ENCODE results near the gene PACS2. TPM values are rescaled to one million over a fixed set of nuclear protein-coding genes. Genes with fewer than 3 reads are reported as not detected.

Gene PACS2
- total and polyA plus RNA-seq, 2 of the 4 experiments (the other 2 are of a cell fraction): 15.6 to 32.2 TPM

GRCh38 chr14:105378873-105379685 is 64.5 kb downstream of the PACS2 start:
- no TSS peak for BruUV-seq (replicated peaks)
- ATAC-seq (ENCODE audit: low read depth) (no peak), DNase-seq (no peak)
- Histone ChIP-seq H3K56ac (ENCODE audit: extremely low read depth, insufficient read depth, low read length) (no peak overlapping the region), H3K14ac (replicated peaks; ENCODE audit: low read depth, low read length) (no peak overlapping the region), H3K27me3 (ENCODE audit: control insufficient read depth, insufficient read depth, low read length) (no peaks in the 10 kb centered on the region), H4K5ac (ENCODE audit: low read depth, low read length) (no peak overlapping the region), H3K23ac (ENCODE audit: low read depth, low read length) (no peak overlapping the region), H2BK5ac (ENCODE audit: low read depth, low read length, poor library complexity, severe bottlenecking) (no peak overlapping the region), H4K91ac (ENCODE audit: insufficient read depth, low read depth, low read length) (no peak overlapping the region), H2AK5ac (ENCODE audit: low read depth, low read length) (no peak overlapping the region), H2AK9ac (replicated peaks; ENCODE audit: low read depth, low read length, poor library complexity) (no peak overlapping the region), H2AFZ (replicated peaks; ENCODE audit: low read length, poor library complexity) (no peak overlapping the region), H4K8ac (ENCODE audit: low read depth in 2 of 2, low read length in 2 of 2) (no peak overlapping the region), H3K9me3 (ENCODE audit: control insufficient read depth, insufficient read depth, low read length) (no peaks in the 10 kb centered on the region), H3K4ac (ENCODE audit: low read depth, low read length) (no peak overlapping the region), H4K20me1 (ENCODE audit: insufficient read depth, low read length) (no peaks in the 10 kb centered on the region), H3K4me3 (ENCODE audit: insufficient read depth, low read depth, low read length) (no peak overlapping the region), H3K18ac (ENCODE audit: low read depth, low read length) (no peak overlapping the region), H3K36me3 (ENCODE audit: control insufficient read depth, insufficient read depth, low read length) (peaks cover 14% of the 10 kb centered on the region; the same call in 1 of the 2 replicates), H3K9me1 (ENCODE audit: insufficient read depth, low read length) (peaks cover 4% of the 10 kb centered on the region; the same call in 1 of the 2 replicates), H3K4me2 (ENCODE audit: low read depth, low read length) (no peak overlapping the region), H3K79me1 (ENCODE audit: low read depth in 1 of 2, low read length in 2 of 2) (no peaks in the 10 kb centered on the region), H3K27ac (ENCODE audit: insufficient read depth, low read length) (no peak overlapping the region), H2BK120ac (ENCODE audit: low read depth, low read length) (no peak overlapping the region), H3K9ac (ENCODE audit: low read depth, low read length) (no peak overlapping the region), H2BK15ac (ENCODE audit: low read depth, low read length) (no peak overlapping the region), H3K4me1 (ENCODE audit: control insufficient read depth, insufficient read depth, low read length) (no peaks in the 10 kb centered on the region), H2BK20ac (ENCODE audit: low read depth, low read length) (no peak overlapping the region)
- no peak for TF ChIP-seq SMC3 (IDR thresholded peaks at IDR 0.05; ENCODE audit: low read depth, low read length)
- TF ChIP-seq, protein P1, sequence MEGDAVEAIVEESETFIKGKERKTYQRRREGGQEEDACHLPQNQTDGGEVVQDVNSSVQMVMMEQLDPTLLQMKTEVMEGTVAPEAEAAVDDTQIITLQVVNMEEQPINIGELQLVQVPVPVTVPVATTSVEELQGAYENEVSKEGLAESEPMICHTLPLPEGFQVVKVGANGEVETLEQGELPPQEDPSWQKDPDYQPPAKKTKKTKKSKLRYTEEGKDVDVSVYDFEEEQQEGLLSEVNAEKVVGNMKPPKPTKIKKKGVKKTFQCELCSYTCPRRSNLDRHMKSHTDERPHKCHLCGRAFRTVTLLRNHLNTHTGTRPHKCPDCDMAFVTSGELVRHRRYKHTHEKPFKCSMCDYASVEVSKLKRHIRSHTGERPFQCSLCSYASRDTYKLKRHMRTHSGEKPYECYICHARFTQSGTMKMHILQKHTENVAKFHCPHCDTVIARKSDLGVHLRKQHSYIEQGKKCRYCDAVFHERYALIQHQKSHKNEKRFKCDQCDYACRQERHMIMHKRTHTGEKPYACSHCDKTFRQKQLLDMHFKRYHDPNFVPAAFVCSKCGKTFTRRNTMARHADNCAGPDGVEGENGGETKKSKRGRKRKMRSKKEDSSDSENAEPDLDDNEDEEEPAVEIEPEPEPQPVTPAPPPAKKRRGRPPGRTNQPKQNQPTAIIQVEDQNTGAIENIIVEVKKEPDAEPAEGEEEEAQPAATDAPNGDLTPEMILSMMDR (conservative IDR thresholded peaks at IDR 0.05; ENCODE audit: low read depth, low read length): no peak
- no peak for TF ChIP-seq FOS (IDR thresholded peaks at IDR 0.05; ENCODE audit: low read depth, low read length)
- ChIA-PET POLR2A (ENCODE audit: unreplicated experiment) (no interaction called here), CTCF (interaction anchor here (1.1 kb wide), 1 partner anchor 103 kb away, joined by 3 read pairs; no protein-coding TSS in a partner anchor)
- in situ Hi-C loops (cut with MboI; ENCODE audit: low sequenced_read_pairs): no loop called here
- dilution Hi-C loops (cut with HindIII; ENCODE audit: low sequenced_read_pairs, unreplicated experiment): no loop called here
- 90% methylated on average over 12 of the region's 17 CpGs; no CpG with 5 or more reads in 1 of the 2 experiments for WGBS, 2 experiments (ENCODE audit: extremely low coverage in 2 of 2, insufficient read length in 1 of 2)
- intact Hi-C loops (cut with micrococcal nuclease): no loop called here

All from IMR-90 (cell line).